ENCODE measurements around the gene TBC1D9.

The TBC1D9 gene

DNA sequence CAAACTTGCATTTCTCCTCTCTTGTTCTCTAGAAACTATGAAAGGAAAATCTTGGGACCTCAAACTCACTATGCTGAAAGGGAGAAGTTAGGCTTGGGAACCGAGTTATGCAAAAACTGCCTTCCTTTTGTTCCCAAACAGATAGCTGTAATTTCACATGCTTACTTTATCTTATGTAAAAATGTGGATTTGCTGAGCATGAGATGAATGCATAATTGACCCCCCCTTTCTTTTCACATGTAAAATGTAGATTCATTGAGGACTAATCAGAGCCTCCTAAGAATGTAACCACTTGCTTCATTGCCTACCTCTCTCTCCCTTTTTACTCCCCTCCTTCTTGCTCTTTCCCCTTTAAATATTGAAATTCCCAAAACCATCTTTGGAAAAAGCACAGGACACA, 18.0 kb downstream of the TBC1D9 start:
- Histone ChIP-seq H3K79me2 (ENCODE audit: insufficient read depth, low read length) (no peaks in the 10 kb centered on the region), H3K4me3 (ENCODE audit: low read depth, low read length, poor library complexity, severe bottlenecking) (no peak overlapping the region), H3K27me3 (ENCODE audit: insufficient read depth, low read length) (0 out of 2 replicates have a peak, but pooled peaks cover 5% of the 10 kb centered on the region), H3K27ac (ENCODE audit: low read depth, low read length, poor library complexity, severe bottlenecking) (no peak overlapping the region), H3K36me3 (ENCODE audit: insufficient read depth, low read length) (no peaks in the 10 kb centered on the region), H3K9me2 (ENCODE audit: low read depth, low read length) (no peaks in the 10 kb centered on the region), H3K4me1 (ENCODE audit: insufficient read depth, low read length, severe bottlenecking) (peaks cover 11% of the 10 kb centered on the region), H3K4me2 (ENCODE audit: low read length) (no peak overlapping the region), H4K20me1 (ENCODE audit: insufficient read depth, low read length) (no peaks in the 10 kb centered on the region), H2AFZ (ENCODE audit: low read length) (no peak overlapping the region), H3K9me3 (ENCODE audit: low read length) (no peaks in the 10 kb centered on the region), H3K9ac (ENCODE audit: low read length) (no peak overlapping the region), H3F3A (ENCODE audit: insufficient read depth, low read length) (no peaks in the 10 kb centered on the region)
- TF ChIP-seq, protein P1, sequence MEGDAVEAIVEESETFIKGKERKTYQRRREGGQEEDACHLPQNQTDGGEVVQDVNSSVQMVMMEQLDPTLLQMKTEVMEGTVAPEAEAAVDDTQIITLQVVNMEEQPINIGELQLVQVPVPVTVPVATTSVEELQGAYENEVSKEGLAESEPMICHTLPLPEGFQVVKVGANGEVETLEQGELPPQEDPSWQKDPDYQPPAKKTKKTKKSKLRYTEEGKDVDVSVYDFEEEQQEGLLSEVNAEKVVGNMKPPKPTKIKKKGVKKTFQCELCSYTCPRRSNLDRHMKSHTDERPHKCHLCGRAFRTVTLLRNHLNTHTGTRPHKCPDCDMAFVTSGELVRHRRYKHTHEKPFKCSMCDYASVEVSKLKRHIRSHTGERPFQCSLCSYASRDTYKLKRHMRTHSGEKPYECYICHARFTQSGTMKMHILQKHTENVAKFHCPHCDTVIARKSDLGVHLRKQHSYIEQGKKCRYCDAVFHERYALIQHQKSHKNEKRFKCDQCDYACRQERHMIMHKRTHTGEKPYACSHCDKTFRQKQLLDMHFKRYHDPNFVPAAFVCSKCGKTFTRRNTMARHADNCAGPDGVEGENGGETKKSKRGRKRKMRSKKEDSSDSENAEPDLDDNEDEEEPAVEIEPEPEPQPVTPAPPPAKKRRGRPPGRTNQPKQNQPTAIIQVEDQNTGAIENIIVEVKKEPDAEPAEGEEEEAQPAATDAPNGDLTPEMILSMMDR (IDR thresholded peaks at IDR 0.05; ENCODE audit: low read length), result no peak

DNA sequence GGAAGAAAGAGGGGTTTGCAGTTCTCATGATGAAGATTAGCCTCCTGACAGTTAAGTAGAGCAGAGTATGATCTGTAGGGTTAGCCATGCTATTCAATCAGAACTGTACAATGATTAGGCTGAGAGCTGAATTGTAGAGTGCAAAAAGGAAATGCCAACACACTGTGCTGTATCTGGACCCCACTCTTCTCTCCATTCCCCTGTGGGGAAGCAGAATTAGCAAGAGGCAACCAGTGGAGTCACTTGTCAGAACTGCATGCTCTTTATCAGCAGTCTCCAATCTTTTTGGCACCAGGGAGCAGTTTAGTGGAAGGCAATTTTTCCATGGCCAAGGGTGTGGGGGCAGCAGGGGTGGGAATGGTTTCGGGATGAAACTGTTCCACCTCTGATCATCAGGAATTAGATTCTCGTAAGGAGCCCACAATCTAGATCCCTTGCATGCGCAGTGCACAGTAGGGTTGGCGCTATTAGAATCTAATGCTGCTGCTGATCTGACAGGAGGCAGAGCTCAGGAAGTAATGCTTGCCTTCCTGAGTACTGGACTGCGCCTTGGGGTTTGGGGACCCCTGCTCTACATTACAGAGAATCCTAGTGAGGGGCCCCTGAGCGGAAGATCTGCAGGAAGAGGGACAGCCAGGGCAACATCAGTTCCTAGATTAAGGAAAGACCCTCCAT, 19.4 kb downstream of the TBC1D9 start:
- H3F3A ChIP-seq (ENCODE audit: insufficient read depth, low read length), result no peaks in the 10 kb centered on the region
- no peak overlapping the region for H3K27ac ChIP-seq (ENCODE audit: low read depth, low read length, poor library complexity, severe bottlenecking)
- TF ChIP-seq, protein P1 (IDR thresholded peaks at IDR 0.05; ENCODE audit: low read length), result no peak
- TF ChIP-seq EZH2 (IDR thresholded peaks at IDR 0.05; ENCODE audit: borderline replicate concordance, low read length), result no peak
- no peaks in the 10 kb centered on the region for H3K4me1 ChIP-seq (ENCODE audit: insufficient read depth, low read length, severe bottlenecking)
- H4K20me1 ChIP-seq (ENCODE audit: insufficient read depth, low read length), result no peaks in the 10 kb centered on the region
- H3K4me3 ChIP-seq (ENCODE audit: low read depth, low read length, poor library complexity, severe bottlenecking), result no peak overlapping the region
- H2AFZ ChIP-seq (ENCODE audit: low read length), result no peak overlapping the region
- no peak overlapping the region for H3K4me2 ChIP-seq (ENCODE audit: low read length)
- H3K27me3 ChIP-seq (ENCODE audit: insufficient read depth, low read length), result 0 out of 2 replicates have a peak, but pooled peaks cover 5% of the 10 kb centered on the region
- H3K79me2 ChIP-seq (ENCODE audit: insufficient read depth, low read length), result no peaks in the 10 kb centered on the region
- H3K36me3 ChIP-seq (ENCODE audit: insufficient read depth, low read length), result no peaks in the 10 kb centered on the region
- no peak overlapping the region for H3K9ac ChIP-seq (ENCODE audit: low read length)
- H3K9me3 ChIP-seq (ENCODE audit: low read length), result no peaks in the 10 kb centered on the region
- H3K9me2 ChIP-seq (ENCODE audit: low read depth, low read length), result no peaks in the 10 kb centered on the region

DNA sequence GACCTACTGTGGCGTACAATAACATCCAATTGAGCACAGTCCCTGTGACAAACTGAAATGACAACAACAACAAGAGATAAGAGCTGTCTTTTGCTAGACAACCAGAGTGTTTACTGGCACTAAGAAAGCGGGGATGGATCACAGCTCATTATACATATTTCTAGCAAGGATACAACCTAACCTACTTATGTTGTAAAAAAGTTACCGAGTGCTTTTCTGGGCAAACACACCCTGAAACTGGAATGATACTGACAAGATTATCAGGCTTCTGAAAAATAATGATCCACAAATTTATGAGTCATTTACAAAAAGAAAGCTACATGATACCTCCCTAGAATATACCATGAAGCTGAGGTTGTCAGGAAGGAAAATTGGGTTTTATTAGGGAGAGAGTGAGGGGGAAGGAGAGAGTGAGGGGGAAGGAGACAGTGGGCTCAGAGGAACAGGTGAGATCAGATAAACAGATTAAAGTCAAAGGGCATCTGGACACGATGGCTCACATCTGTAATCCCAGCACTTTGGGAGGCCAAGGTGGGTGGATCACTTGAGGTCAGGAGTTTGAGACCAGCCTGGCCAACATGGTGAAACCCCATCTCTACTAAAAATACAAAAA, 20.3 kb downstream of the TBC1D9 start:
- Histone ChIP-seq H4K20me1 (ENCODE audit: insufficient read depth, low read length) (no peaks in the 10 kb centered on the region), H3K27me3 (ENCODE audit: insufficient read depth, low read length) (0 out of 2 replicates have a peak, but pooled peaks cover 5% of the 10 kb centered on the region), H3F3A (ENCODE audit: insufficient read depth, low read length) (no peaks in the 10 kb centered on the region), H3K9me3 (ENCODE audit: low read length) (no peaks in the 10 kb centered on the region), H3K27ac (ENCODE audit: low read depth, low read length, poor library complexity, severe bottlenecking) (no peak overlapping the region), H3K79me2 (ENCODE audit: insufficient read depth, low read length) (no peaks in the 10 kb centered on the region), H3K4me3 (ENCODE audit: low read depth, low read length, poor library complexity, severe bottlenecking) (no peak overlapping the region), H3K9ac (ENCODE audit: low read length) (no peak overlapping the region), H3K9me2 (ENCODE audit: low read depth, low read length) (no peaks in the 10 kb centered on the region), H3K4me2 (ENCODE audit: low read length) (no peak overlapping the region), H3K36me3 (ENCODE audit: insufficient read depth, low read length) (no peaks in the 10 kb centered on the region), H3K4me1 (ENCODE audit: insufficient read depth, low read length, severe bottlenecking) (no peaks in the 10 kb centered on the region), H2AFZ (ENCODE audit: low read length) (no peak overlapping the region)
- TF ChIP-seq EZH2 (IDR thresholded peaks at IDR 0.05; ENCODE audit: borderline replicate concordance, low read length), result no peak
- TF ChIP-seq, protein P1 (IDR thresholded peaks at IDR 0.05; ENCODE audit: low read length), result no peak
